ENCODE measurements around the gene TNNI3.

Gene TNNI3

DNA sequence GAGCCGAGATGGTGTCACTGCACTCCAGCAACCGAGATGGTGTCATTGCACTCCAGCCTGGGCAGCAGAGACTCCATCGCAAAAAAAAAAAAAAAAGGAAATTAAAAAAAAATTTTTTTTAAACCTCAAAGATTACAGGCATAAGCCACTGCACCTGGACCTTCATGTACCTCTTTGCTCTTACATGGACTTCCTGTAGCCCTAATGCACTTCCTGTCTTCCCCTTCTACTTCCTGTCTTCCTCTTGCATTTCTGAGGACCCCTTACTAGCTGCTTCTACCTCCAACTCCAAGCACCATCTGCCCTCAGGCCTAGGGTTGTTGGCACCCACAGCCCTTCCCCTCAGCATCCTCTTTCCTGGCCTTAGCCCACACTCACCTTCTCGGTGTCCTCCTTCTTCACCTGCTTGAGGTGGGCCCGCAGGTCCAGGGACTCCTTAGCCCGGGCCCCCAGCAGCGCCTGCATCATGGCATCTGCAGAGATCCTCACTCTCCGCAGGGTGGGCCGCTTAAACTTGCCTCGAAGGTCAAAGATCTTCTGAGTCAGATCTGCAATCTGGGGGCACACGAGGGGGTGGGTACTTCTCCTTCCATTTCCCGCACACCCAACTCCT lies 3.8 kb downstream of the TNNI3 start:
- WGBS (ENCODE audit: extremely low coverage, insufficient coverage, insufficient read length), result no CpG with 5 or more reads among the region's 12 CpGs
- Histone ChIP-seq H3K14ac (ENCODE audit: low read length) (no peak overlapping the region), H2BK5ac (ENCODE audit: low read depth, low read length, poor library complexity) (no peak overlapping the region), H4K12ac (ENCODE audit: low read depth, low read length) (no peak overlapping the region), H3K9ac (ENCODE audit: low read length) (no peak overlapping the region), H3K18ac (ENCODE audit: low read length) (no peak overlapping the region), H3K36me3 (ENCODE audit: control insufficient read depth in 1 of 2, insufficient read depth in 2 of 2, low read length in 2 of 2) (no peaks in the 10 kb centered on the region), H3K79me2 (ENCODE audit: control insufficient read depth, insufficient read depth, low read length, poor library complexity) (no peaks in the 10 kb centered on the region), H4K8ac (ENCODE audit: low read depth, low read length) (no peak overlapping the region), H2BK12ac (ENCODE audit: low read length) (no peak overlapping the region), H3K79me1 (ENCODE audit: low read length) (no peaks in the 10 kb centered on the region), H3K27me3 (ENCODE audit: insufficient read depth, low read length) (peaks cover 15% of the 10 kb centered on the region), H2AK5ac (ENCODE audit: low read length) (no peak overlapping the region), H3K4me2 (ENCODE audit: low read length) (no peak overlapping the region), H4K91ac (ENCODE audit: low read depth, low read length) (no peak overlapping the region), H3K4me3 (ENCODE audit: low read depth, low read length) (no peak overlapping the region), H2AFZ (ENCODE audit: insufficient read depth, low read length, poor library complexity) (no peak overlapping the region), H3K4me1 (ENCODE audit: control insufficient read depth in 1 of 2, insufficient read depth in 2 of 2, low read length in 2 of 2) (peaks cover 2 to 4% of the 10 kb centered on the region in 2 experiments), H3K23ac (ENCODE audit: low read length) (no peak overlapping the region), H3K9me3 (ENCODE audit: insufficient read depth, low read depth, low read length) (peaks cover 10% of the 10 kb centered on the region), H3K4ac (ENCODE audit: low read depth, low read length) (no peak overlapping the region), H2BK120ac (ENCODE audit: insufficient read depth, low read length, poor library complexity) (no peak overlapping the region), H3K27ac (ENCODE audit: low read depth, low read length) (no peak overlapping the region)
- DNase-seq, result no peak

DNA sequence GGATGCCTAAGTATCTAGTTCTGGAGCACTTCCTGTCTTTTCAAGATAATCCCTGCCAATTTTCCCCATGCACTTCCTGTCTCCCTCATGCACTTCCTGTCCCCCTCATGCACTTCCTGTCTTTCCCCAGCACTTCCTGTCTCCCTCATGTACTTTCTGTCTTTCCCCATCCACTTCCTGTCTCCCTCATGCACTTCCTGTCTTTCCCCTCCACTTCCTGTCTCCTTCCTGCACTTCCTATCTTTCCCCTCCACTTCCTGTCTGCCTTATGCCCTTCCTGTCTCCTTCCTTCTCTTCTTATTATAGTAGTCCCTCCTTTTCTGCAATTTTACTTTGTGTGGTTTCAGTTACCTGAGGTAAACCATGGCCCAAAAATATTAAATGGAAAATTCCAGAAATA lies 5.5 kb downstream of the TNNI3 start:
- Histone ChIP-seq H2BK120ac (ENCODE audit: insufficient read depth, low read length, poor library complexity) (no peak overlapping the region), H3K4me2 (ENCODE audit: low read length) (no peak overlapping the region), H3K79me1 (ENCODE audit: low read length) (no peaks in the 10 kb centered on the region), H3K36me3 (ENCODE audit: control insufficient read depth in 1 of 2, insufficient read depth in 2 of 2, low read length in 2 of 2) (no peaks in the 10 kb centered on the region), H3K23ac (ENCODE audit: low read length) (no peak overlapping the region), H2BK5ac (ENCODE audit: low read depth, low read length, poor library complexity) (no peak overlapping the region), H2BK12ac (ENCODE audit: low read length) (no peak overlapping the region), H3K4ac (ENCODE audit: low read depth, low read length) (no peak overlapping the region), H3K79me2 (ENCODE audit: control insufficient read depth, insufficient read depth, low read length, poor library complexity) (no peaks in the 10 kb centered on the region), H4K12ac (ENCODE audit: low read depth, low read length) (no peak overlapping the region), H3K14ac (ENCODE audit: low read length) (no peak overlapping the region), H2AFZ (ENCODE audit: insufficient read depth, low read length, poor library complexity) (no peak overlapping the region), H3K9me3 (ENCODE audit: insufficient read depth, low read depth, low read length) (peaks cover 10% of the 10 kb centered on the region), H3K18ac (ENCODE audit: low read length) (no peak overlapping the region), H3K9ac (ENCODE audit: low read length) (no peak overlapping the region), H3K27me3 (ENCODE audit: insufficient read depth, low read length) (peaks cover 12% of the 10 kb centered on the region), H4K91ac (ENCODE audit: low read depth, low read length) (no peak overlapping the region), H3K4me1 (ENCODE audit: control insufficient read depth in 1 of 2, insufficient read depth in 2 of 2, low read length in 2 of 2) (peaks cover 2 to 4% of the 10 kb centered on the region in 2 experiments), H4K8ac (ENCODE audit: low read depth, low read length) (no peak overlapping the region), H3K4me3 (ENCODE audit: low read depth, low read length) (no peak overlapping the region), H2AK5ac (ENCODE audit: low read length) (no peak overlapping the region), H3K27ac (ENCODE audit: low read depth, low read length) (no peak overlapping the region)
- no peak for DNase-seq

DNA sequence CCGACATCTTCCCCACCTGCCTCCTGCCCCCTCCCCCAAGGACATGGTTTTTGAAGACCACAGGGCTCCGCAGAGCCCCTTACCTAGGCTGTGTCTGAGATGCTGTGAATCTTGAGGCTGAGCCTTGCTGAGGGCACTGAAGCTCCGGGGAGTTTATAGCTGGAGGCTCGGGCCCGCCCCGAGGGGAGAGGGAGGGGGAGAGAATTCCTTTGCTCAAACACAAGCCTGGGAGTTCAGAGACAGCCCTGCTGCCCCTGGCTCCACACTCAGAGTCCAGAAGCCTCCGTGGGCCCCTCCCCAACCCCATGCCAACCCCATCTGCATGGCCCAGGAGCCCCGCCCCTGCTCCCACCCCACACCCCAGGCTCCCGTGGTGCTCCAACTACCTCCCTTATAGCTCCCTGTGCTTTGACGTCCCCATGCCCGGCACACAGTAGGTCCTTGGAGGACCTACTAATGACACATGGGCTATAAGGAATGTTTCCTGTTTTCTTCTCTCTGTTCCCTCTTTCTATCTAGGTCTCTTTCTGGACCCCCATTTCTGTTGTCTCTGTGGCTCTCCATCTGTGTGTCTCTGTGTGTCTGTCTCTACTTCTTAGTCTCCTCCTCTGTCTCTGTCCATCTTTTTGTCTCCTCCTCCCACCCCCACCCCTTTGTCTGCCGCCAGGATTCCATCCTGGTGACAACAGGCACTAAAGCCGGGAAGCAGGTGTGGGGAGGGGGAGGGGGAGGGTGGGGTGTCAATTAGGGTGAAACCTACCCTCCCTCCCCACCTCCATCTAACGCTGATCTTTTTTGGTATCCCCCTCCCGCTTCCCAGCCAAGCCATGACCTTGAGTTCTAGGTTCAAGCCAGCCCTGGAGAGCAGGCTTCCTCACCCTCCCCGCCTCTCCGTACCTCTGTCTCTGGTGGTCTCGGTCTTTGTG lies 8.2 kb downstream of the TNNI3 start, which contains the start of gene TNNT1:
Gene TNNT1, minus strand, starts transcription at position 129 of the 926 bp plus-strand sequence. CDS start 2,049 bp downstream, outside the sequence.
- peak in 1 of 2 donors; percentile 35 for DNase-seq
- Histone ChIP-seq H4K12ac (ENCODE audit: low read depth, low read length) (no peak within 1 kb of the TSS), H3K9me3 (ENCODE audit: insufficient read depth, low read depth, low read length) (peaks cover 2% of the 10 kb centered on the region), H3K14ac (ENCODE audit: low read length) (no peak within 1 kb of the TSS), H4K8ac (ENCODE audit: low read depth, low read length) (no peak within 1 kb of the TSS), H3K27ac (ENCODE audit: low read depth, low read length) (no peak within 1 kb of the TSS), H3K27me3 (ENCODE audit: insufficient read depth, low read length) (no peaks in the 10 kb centered on the region), H3K36me3 (ENCODE audit: control insufficient read depth in 1 of 2, insufficient read depth in 2 of 2, low read length in 2 of 2) (no peaks in the 10 kb centered on the region), H3K23ac (ENCODE audit: low read length) (no peak within 1 kb of the TSS), H3K79me1 (ENCODE audit: low read length) (no peaks in the 10 kb centered on the region), H2AFZ (ENCODE audit: insufficient read depth, low read length, poor library complexity) (no peak within 1 kb of the TSS), H3K4me3 (ENCODE audit: low read depth, low read length) (no peak within 1 kb of the TSS), H2BK5ac (ENCODE audit: low read depth, low read length, poor library complexity) (no peak within 1 kb of the TSS), H3K79me2 (ENCODE audit: control insufficient read depth, insufficient read depth, low read length, poor library complexity) (no peaks in the 10 kb centered on the region), H2BK120ac (ENCODE audit: insufficient read depth, low read length, poor library complexity) (no peak within 1 kb of the TSS), H3K4me1 (ENCODE audit: control insufficient read depth in 1 of 2, insufficient read depth in 2 of 2, low read length in 2 of 2) (peaks cover 2 to 9% of the 10 kb centered on the region in 2 experiments), H4K91ac (ENCODE audit: low read depth, low read length) (no peak within 1 kb of the TSS), H3K4me2 (ENCODE audit: low read length) (no peak within 1 kb of the TSS), H2AK5ac (ENCODE audit: low read length) (no peak within 1 kb of the TSS), H3K18ac (ENCODE audit: low read length) (no peak within 1 kb of the TSS), H3K4ac (ENCODE audit: low read depth, low read length) (no peak within 1 kb of the TSS), H2BK12ac (ENCODE audit: low read length) (no peak within 1 kb of the TSS), H3K9ac (ENCODE audit: low read length) (no peak within 1 kb of the TSS)
- WGBS (ENCODE audit: extremely low coverage, insufficient coverage, insufficient read length), result no CpG with 5 or more reads among the region's 18 CpGs

DNA sequence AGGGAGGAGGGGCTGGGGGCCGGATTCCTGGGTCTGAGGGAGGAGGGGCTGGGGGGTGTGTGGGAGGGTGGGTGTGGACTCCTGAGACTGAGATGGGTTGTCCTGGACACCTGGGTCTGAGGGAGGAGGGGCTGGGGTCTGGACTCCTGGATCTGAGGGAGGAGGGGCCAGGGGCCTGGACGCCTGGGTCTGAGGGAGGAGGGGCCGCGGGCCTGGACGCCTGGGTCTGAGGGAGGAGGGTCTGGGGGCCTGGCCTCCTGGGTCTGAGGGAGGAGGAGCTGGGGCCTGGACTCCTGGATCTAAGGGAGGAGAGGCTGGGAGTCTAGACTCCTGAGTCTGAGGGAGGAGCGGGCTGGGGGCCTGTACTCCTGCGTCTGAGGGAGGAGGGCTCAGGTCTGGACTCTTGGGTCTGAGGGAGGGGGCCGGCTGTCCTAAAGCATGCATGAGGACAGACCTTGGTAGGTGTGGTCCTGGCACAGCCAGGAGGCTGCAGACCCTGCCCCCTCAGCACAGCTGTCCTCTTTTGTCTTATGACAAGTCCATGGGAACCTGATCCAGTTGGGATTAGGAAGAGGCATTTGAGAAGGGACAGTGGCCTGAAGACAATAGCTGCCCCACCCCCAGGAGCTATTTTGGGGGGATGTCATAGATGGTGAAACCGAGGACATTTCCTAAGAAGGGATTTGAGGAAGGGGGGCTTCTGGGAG lies 9.8 kb downstream of the TNNI3 start:
- no peak overlapping the region for H4K12ac ChIP-seq (ENCODE audit: low read depth, low read length)
- DNase-seq, result no peak
- H4K91ac ChIP-seq (ENCODE audit: low read depth, low read length), result no peak overlapping the region
- no CpG with 5 or more reads among the region's 9 CpGs for WGBS (ENCODE audit: extremely low coverage, insufficient coverage, insufficient read length)
- no peak overlapping the region for H2BK120ac ChIP-seq (ENCODE audit: insufficient read depth, low read length, poor library complexity)
- no peaks in the 10 kb centered on the region for H3K9me3 ChIP-seq (ENCODE audit: insufficient read depth, low read depth, low read length)
- H3K4me3 ChIP-seq (ENCODE audit: low read depth, low read length), result no peak overlapping the region
- H3K27me3 ChIP-seq (ENCODE audit: insufficient read depth, low read length), result no peaks in the 10 kb centered on the region
- no peak overlapping the region for H3K18ac ChIP-seq (ENCODE audit: low read length)
- no peak overlapping the region for H3K27ac ChIP-seq (ENCODE audit: low read depth, low read length)
- H3K79me2 ChIP-seq (ENCODE audit: control insufficient read depth, insufficient read depth, low read length, poor library complexity), result no peaks in the 10 kb centered on the region
- no peaks in the 10 kb centered on the region for H3K36me3 ChIP-seq (ENCODE audit: control insufficient read depth in 1 of 2, insufficient read depth in 2 of 2, low read length in 2 of 2)
- H2AK5ac ChIP-seq (ENCODE audit: low read length), result no peak overlapping the region
- H4K8ac ChIP-seq (ENCODE audit: low read depth, low read length), result no peak overlapping the region
- H3K23ac ChIP-seq (ENCODE audit: low read length), result no peak overlapping the region
- no peak overlapping the region for H3K9ac ChIP-seq (ENCODE audit: low read length)
- H2BK12ac ChIP-seq (ENCODE audit: low read length), result no peak overlapping the region
- no peak overlapping the region for H3K4me2 ChIP-seq (ENCODE audit: low read length)
- H3K14ac ChIP-seq (ENCODE audit: low read length), result no peak overlapping the region
- H3K79me1 ChIP-seq (ENCODE audit: low read length), result no peaks in the 10 kb centered on the region
- no peak overlapping the region for H2AFZ ChIP-seq (ENCODE audit: insufficient read depth, low read length, poor library complexity)
- no peak overlapping the region for H2BK5ac ChIP-seq (ENCODE audit: low read depth, low read length, poor library complexity)
- no peak overlapping the region for H3K4ac ChIP-seq (ENCODE audit: low read depth, low read length)
- peaks cover 2 to 9% of the 10 kb centered on the region in 2 experiments for H3K4me1 ChIP-seq (ENCODE audit: control insufficient read depth in 1 of 2, insufficient read depth in 2 of 2, low read length in 2 of 2)
